NCI-H510A treated with DMSO at 0.1 percent for 48 hours (cell line): ENCODE measurements around the gene RBM7.

ENCODE experiments used
- DNase-seq: peaks from one replicate; lab custom pipeline; 2025; lab: John Stamatoyannopoulos, UW

Gene RBM7

GRCh38 chr11:114448749-114449482 is 48.5 kb downstream of the RBM7 start:
- DNase-seq = no peak

DNA sequence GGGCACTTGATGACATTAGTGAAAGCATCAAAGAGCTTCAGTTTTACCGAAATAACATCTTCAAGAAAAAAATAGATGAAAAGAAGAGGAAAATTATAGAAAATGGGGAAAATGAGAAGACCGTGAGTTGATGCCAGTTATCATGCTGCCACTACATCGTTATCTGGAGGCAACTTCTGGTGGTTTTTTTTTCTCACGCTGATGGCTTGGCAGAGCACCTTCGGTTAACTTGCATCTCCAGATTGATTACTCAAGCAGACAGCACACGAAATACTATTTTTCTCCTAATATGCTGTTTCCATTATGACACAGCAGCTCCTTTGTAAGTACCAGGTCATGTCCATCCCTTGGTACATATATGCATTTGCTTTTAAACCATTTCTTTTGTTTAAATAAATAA is 49.4 kb downstream of the RBM7 start:
- no peak for DNase-seq

DNA sequence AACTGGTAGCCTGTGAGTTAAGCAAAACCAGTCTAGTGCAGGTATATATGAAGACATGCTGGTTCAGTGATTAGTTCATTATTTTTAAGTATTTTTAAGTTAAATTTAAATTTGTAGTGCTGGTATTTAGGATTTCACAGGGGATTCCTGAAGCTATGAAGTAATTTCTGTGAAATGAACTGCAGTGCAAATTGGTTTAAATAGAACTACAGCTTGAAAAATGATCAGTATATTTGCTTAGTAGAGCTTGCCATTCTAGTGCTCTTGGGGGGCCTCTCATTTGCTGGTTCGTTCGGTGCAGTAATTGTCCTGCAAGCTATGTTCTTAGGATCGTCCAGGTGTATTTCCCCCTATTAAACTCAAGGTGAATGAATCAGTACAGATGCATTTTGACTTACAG is 51.9 kb downstream of the RBM7 start:
- no peak for DNase-seq
